ENCODE measurements around the gene CERS6. TPM values are rescaled to one million over a fixed set of nuclear protein-coding genes. Genes with fewer than 3 reads are reported as not detected.

CERS6 gene
- total and polyA plus RNA-seq, 2 of the 8 experiments (the other 6 are each of a cell fraction or from before 2014, with no cell fraction given) = 6.8 to 28.2 TPM

DNA sequence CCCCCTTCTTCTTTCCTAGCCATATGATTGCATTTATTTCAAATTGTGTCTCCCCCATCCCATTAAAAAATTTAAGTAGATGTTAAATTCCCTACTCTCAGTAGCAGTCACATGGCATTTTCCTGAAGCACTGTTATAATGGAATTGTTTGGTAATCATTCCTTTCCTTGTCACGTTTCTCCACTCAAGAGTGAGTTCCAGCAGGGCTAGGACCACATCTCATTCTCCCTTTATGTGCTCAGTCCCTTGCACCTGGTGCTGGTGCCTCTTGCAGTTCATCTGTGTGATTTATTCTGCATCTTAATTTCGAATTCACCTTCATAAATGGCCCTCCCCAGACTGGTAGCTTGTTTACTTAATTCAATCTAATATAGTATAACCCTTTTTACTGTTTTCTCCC lies 276.0 kb downstream of the CERS6 start (continued):
- TF ChIP-seq HDAC2 (IDR thresholded peaks at IDR 0.05; ENCODE audit: borderline replicate concordance in 1 of 2, low read depth in 2 of 2, low read length in 2 of 2) (no peak), SIRT6 (IDR thresholded peaks at IDR 0.05; ENCODE audit: low read length) (no peak), CTCF (IDR thresholded peaks at IDR 0.05; ENCODE audit: control extremely low read depth in 1 of 3, insufficient read depth in 1 of 3, low read depth in 1 of 3, low read length in 3 of 3) (no peak), TEAD4 (IDR thresholded peaks at IDR 0.05; ENCODE audit: low read depth, low read length) (no peak)
